ENCODE results near the gene KRTAP4-9. TPM values are rescaled to one million over a fixed set of nuclear protein-coding genes. Genes with fewer than 3 reads are reported as not detected.

Gene KRTAP4-9
- total and polyA plus RNA-seq, 10 of the 15 experiments (the other 5 are each of a cell fraction or from before 2014, with no cell fraction given) = not detected

DNA sequence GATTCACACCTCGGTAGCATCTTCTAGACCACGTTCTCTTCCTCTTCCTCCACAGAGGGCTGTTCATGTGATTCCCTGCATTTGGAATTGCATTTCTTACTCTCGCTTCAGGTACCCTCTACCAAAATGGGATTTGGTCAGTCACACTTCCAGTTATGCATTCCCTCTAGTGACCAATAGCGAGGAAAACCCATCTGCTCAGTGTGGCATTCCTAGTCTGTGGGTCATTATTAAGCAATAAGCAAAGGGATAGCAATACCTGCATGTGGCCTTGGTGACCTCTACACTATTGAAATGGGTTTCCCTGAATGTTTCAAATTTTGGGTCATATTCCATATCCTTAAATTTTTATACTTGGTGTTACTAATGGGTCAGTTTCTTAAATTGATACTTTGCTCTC is 44.8 kb downstream of the KRTAP4-9 start:
- in situ Hi-C loops (cut with MboI) = no loop called here
- Histone ChIP-seq H3K79me2 (ENCODE audit: control insufficient read depth, insufficient read depth, low read length) (no peaks in the 10 kb centered on the region), H3K9ac (ENCODE audit: control insufficient read depth, insufficient read depth, low read length) (no peak overlapping the region), H3K9me3 (replicated peaks; ENCODE audit: control insufficient read depth, insufficient read depth, low read length) (no peaks in the 10 kb centered on the region), H3K27ac (ENCODE audit: control insufficient read depth, insufficient read depth) (no peak overlapping the region), H3K27me3 (replicated peaks in 1 of 2; ENCODE audit: control insufficient read depth in 2 of 2, insufficient read depth in 2 of 2, low read length in 1 of 2) (no peaks in the 10 kb centered on the region), H3K36me3 (ENCODE audit: control insufficient read depth in 2 of 2, insufficient read depth in 2 of 2, low read length in 1 of 2) (no peaks in the 10 kb centered on the region), H3K4me2 (ENCODE audit: control insufficient read depth, insufficient read depth) (no peak overlapping the region), H3K4me3 (no peak overlapping the region), H3K4me1 (ENCODE audit: control insufficient read depth, insufficient read depth, low read length) (no peaks in the 10 kb centered on the region), H2AFZ (ENCODE audit: control insufficient read depth, low read depth, low read length) (no peak overlapping the region), H4K20me1 (ENCODE audit: control insufficient read depth, insufficient read depth) (no peaks in the 10 kb centered on the region)
- ChIA-PET POLR2A (interaction anchor here (0.5 kb wide), 1 partner anchor 1707 kb away, joined by 3 read pairs; no protein-coding TSS in a partner anchor), SMC1A (ENCODE audit: uncharacterized antibody, unreplicated experiment) (no interaction called here), CTCF (no interaction called here), RAD21 (ENCODE audit: unreplicated experiment) (no interaction called here)
- intact Hi-C loops (cut with micrococcal nuclease; ENCODE audit: unreplicated experiment) = no loop called here
- no TSS peak for BruUV-seq (replicated peaks)
- ATAC-seq (no peak), DNase-seq (ENCODE audit: low read depth, low spot score) (no peak), FAIRE-seq (no peak)
- WGBS (ENCODE audit: insufficient coverage, insufficient replicate concordance, low lambda C conversion rate, missing lambda C conversion rate) = 12% methylated on average over 4 of the region's 4 CpGs
- TF ChIP-seq POLR2AphosphoS2 (IDR thresholded peaks at IDR 0.05; ENCODE audit: low read depth, low read length) (no peak), ZNF217 (IDR thresholded peaks at IDR 0.05) (no peak), NBN (IDR thresholded peaks at IDR 0.05) (no peak), SREBF1 (IDR thresholded peaks at IDR 0.05; ENCODE audit: low read length) (no peak)

GRCh38 chr17:41151525-41151924 is 46.3 kb downstream of the KRTAP4-9 start:
- DNase-seq (ENCODE audit: low read depth, low spot score) = no peak
- RAD21 ChIA-PET (ENCODE audit: unreplicated experiment) = no interaction called here
- no peaks in the 10 kb centered on the region for H3K27me3 ChIP-seq (replicated peaks in 1 of 2; ENCODE audit: control insufficient read depth in 2 of 2, insufficient read depth in 2 of 2, low read length in 1 of 2)
- H3K27ac ChIP-seq (ENCODE audit: control insufficient read depth, insufficient read depth) = no peak overlapping the region
- POLR2A ChIA-PET = no interaction called here
- H4K20me1 ChIP-seq (ENCODE audit: control insufficient read depth, insufficient read depth) = no peaks in the 10 kb centered on the region
- no peak overlapping the region for H3K4me3 ChIP-seq
- no peaks in the 10 kb centered on the region for H3K36me3 ChIP-seq (ENCODE audit: control insufficient read depth in 2 of 2, insufficient read depth in 2 of 2, low read length in 1 of 2)
- SMC1A ChIA-PET (ENCODE audit: uncharacterized antibody, unreplicated experiment) = no interaction called here
- in situ Hi-C loops (cut with MboI) (no loop called here), intact Hi-C loops (cut with micrococcal nuclease; ENCODE audit: unreplicated experiment) (no loop called here)
- CTCF ChIA-PET = no interaction called here
- BruUV-seq (replicated peaks) = no TSS peak
- ATAC-seq = no peak
- no peak for TF ChIP-seq IKZF2 (IDR thresholded peaks at IDR 0.05)
- no peaks in the 10 kb centered on the region for H3K9me3 ChIP-seq (replicated peaks; ENCODE audit: control insufficient read depth, insufficient read depth, low read length)
- no peaks in the 10 kb centered on the region for H3K4me1 ChIP-seq (ENCODE audit: control insufficient read depth, insufficient read depth, low read length)
- H2AFZ ChIP-seq (ENCODE audit: control insufficient read depth, low read depth, low read length) = no peak overlapping the region
- no peaks in the 10 kb centered on the region for H3K79me2 ChIP-seq (ENCODE audit: control insufficient read depth, insufficient read depth, low read length)
- FAIRE-seq = no peak
- 4% methylated on average over 2 of the region's 2 CpGs for WGBS (ENCODE audit: insufficient coverage, insufficient replicate concordance, low lambda C conversion rate, missing lambda C conversion rate)
- H3K4me2 ChIP-seq (ENCODE audit: control insufficient read depth, insufficient read depth) = no peak overlapping the region
- no peak overlapping the region for H3K9ac ChIP-seq (ENCODE audit: control insufficient read depth, insufficient read depth, low read length)
